HepG2 (cell line): ENCODE measurements around the gene RALB. TPM values are rescaled to one million over a fixed set of nuclear protein-coding genes. Genes with fewer than 3 reads are reported as not detected.

ENCODE experiments used
- CBX1 ChIP-seq: IDR thresholded peaks from one replicate; pipeline ENCODE4 v1.6.1; 2016; ENCODE audit warnings: antibody characterized with exemption, low read depth
- CCDC6 ChIP-seq: sonication (generic); formaldehyde crosslinking; IDR thresholded peaks from 2 replicates; pipeline ENCODE4 v1.8.1; 2022; ENCODE audit warnings: mild to moderate bottlenecking, missing genetic modification reagents, moderate library complexity
- DPF2 ChIP-seq: sonication (generic); formaldehyde crosslinking; IDR thresholded peaks from 2 replicates; pipeline ENCODE4 v1.4.0; 2020; ENCODE audit warnings: mild to moderate bottlenecking, low read depth, missing genetic modification reagents, borderline replicate concordance
- EHMT2 ChIP-seq: fragments of 200-600 bp; sonication (generic); IDR thresholded peaks from 2 replicates; pipeline ENCODE4 v1.7.0; 2017; ENCODE audit warnings: antibody characterized with exemption, low read depth, low read length, borderline replicate concordance
- EP300 ChIP-seq, 3 experiments: sonication (generic) in 1 of 3; formaldehyde crosslinking in 1 of 3; IDR thresholded peaks; 2 replicates each; pipeline versions ENCODE4 v1.5.1 to v1.6.1; 2011 to 2020; ENCODE audit warnings: low read depth in 2 of 3, low read length in 2 of 3, borderline replicate concordance in 1 of 3, improper control_type of control experiment in 1 of 3, mild to moderate bottlenecking in 1 of 3, missing genetic modification reagents in 1 of 3, moderate library complexity in 1 of 3
- GABPB1 ChIP-seq: IDR thresholded peaks from 2 replicates; pipeline ENCODE4 v1.6.1; 2016; ENCODE audit warnings: mild to moderate bottlenecking, missing genetic modification reagents, moderate library complexity, missing compliant biosample characterization
- KDM5B ChIP-seq: sonication (generic); formaldehyde crosslinking; IDR thresholded peaks from 2 replicates; pipeline ENCODE4 v1.4.0; 2020; ENCODE audit warnings: missing genetic modification reagents, mild to moderate bottlenecking, borderline replicate concordance
- KMT2B ChIP-seq: IDR thresholded peaks from 2 replicates; pipeline ENCODE4 v1.6.1; 2016; ENCODE audit warnings: missing genetic modification reagents, missing compliant biosample characterization
- MED8 ChIP-seq: sonication (generic); formaldehyde crosslinking; IDR thresholded peaks from 2 replicates; pipeline ENCODE4 v1.8.1; 2023; ENCODE audit warnings: mild to moderate bottlenecking, missing genetic modification reagents; ENCODE audit not compliant: insufficient replicate concordance
- MEIS2 ChIP-seq: sonication (generic); formaldehyde crosslinking; IDR thresholded peaks from 2 replicates; pipeline ENCODE4 v1.9.0; 2021; ENCODE audit warnings: mild to moderate bottlenecking, missing genetic modification reagents
- MTA1 ChIP-seq: sonication (generic); formaldehyde crosslinking; IDR thresholded peaks from 2 replicates; pipeline ENCODE4 v1.4.0; 2020; ENCODE audit warnings: missing genetic modification reagents, mild to moderate bottlenecking, borderline replicate concordance
- MXD4 ChIP-seq: IDR thresholded peaks from 2 replicates; pipeline ENCODE4 v1.6.1; 2016; ENCODE audit warnings: mild to moderate bottlenecking, missing biosample characterization, missing genetic modification reagents
- PCBP2 ChIP-seq: fragments of 200-400 bp; formaldehyde crosslinking; optimal IDR thresholded peaks from 2 replicates; pipeline ENCODE3; 2018; ENCODE audit warnings: low read length, low read depth; ENCODE audit not compliant: poor library complexity, severe bottlenecking
- SOX5 ChIP-seq: IDR thresholded peaks from 2 replicates; pipeline ENCODE4 v1.6.1; 2016; ENCODE audit warnings: borderline replicate concordance
- ZNF224 ChIP-seq: sonication (generic); formaldehyde crosslinking; IDR thresholded peaks from 2 replicates; pipeline ENCODE4 v1.5.0; 2020; ENCODE audit warnings: mild to moderate bottlenecking, missing genetic modification reagents
- ZNF331 ChIP-seq: sonication (generic); formaldehyde crosslinking; IDR thresholded peaks from 2 replicates; pipeline ENCODE4 v1.4.0; 2020; ENCODE audit warnings: missing genetic modification reagents
- ZNF354B ChIP-seq: sonication (generic); formaldehyde crosslinking; IDR thresholded peaks from 2 replicates; pipeline ENCODE4 v1.8.0; 2022; ENCODE audit warnings: mild to moderate bottlenecking, missing genetic modification reagents
- ZNF367 ChIP-seq: sonication (generic); formaldehyde crosslinking; IDR thresholded peaks from 2 replicates; pipeline ENCODE4 v1.4.0; 2020; ENCODE audit warnings: missing genetic modification reagents, borderline replicate concordance
- ZNF44 ChIP-seq: sonication (generic); formaldehyde crosslinking; IDR thresholded peaks from 2 replicates; pipeline ENCODE4 v1.5.1; 2020; ENCODE audit warnings: mild to moderate bottlenecking, missing genetic modification reagents
- ZNF883 ChIP-seq: sonication (generic); formaldehyde crosslinking; IDR thresholded peaks from 2 replicates; pipeline ENCODE4 v1.5.1; 2020; ENCODE audit warnings: mild to moderate bottlenecking, missing genetic modification reagents; ENCODE audit errors: not compliant biosample characterization
- polyA plus RNA-seq, 8 experiments: library from polyadenylated mRNA; depleted of rRNA in 3 of 8; stranded (reverse) in 7 of 8; unstranded in 1 of 8; fragments of >200 nt; fragmentation: Illumina TruSeq in 4 of 8; extraction: Trizol in 4 of 8; gene quantifications; 2 replicates each; pipeline versions ENCODE4 v1.2.1 to v1.2.3, GENCODE V29; 2011 to 2016; ENCODE audit warnings: low read depth in 4 of 8, missing spikeins in 1 of 8, mixed read lengths in 1 of 8; ENCODE audit not compliant: insufficient read depth in 1 of 8
- total RNA-seq, 5 experiments: library from RNA; depleted of rRNA; stranded (reverse); fragments of >200 nt; fragmentation: Illumina TruSeq; extraction: Trizol; gene quantifications; 2 replicates each; pipeline ENCODE4 v1.2.3, GENCODE V29; 2016; ENCODE audit warnings: low read depth in 1 of 5
- TF ChIP-seq, protein P1 (sequence below): IDR thresholded peaks from 2 replicates; pipeline ENCODE4 v1.6.1; 2012; ENCODE audit warnings: inconsistent platforms
- TF ChIP-seq, protein P2 (sequence below): IDR thresholded peaks from 2 replicates; pipeline ENCODE4 v1.6.1; 2016; ENCODE audit warnings: missing compliant biosample characterization, missing genetic modification reagents, borderline replicate concordance
- TF ChIP-seq, protein P3 (sequence below): sonication (generic); formaldehyde crosslinking; IDR thresholded peaks from 2 replicates; pipeline ENCODE4 v1.4.0; 2020; ENCODE audit warnings: low read depth, mild to moderate bottlenecking, missing genetic modification reagents
- TF ChIP-seq, protein P4 (sequence below): sonication (generic); formaldehyde crosslinking; IDR thresholded peaks from 2 replicates; pipeline ENCODE4 v1.8.0; 2022; ENCODE audit warnings: missing genetic modification reagents, mild to moderate bottlenecking, borderline replicate concordance

The RALB gene
- total and polyA plus RNA-seq, 2 of the 13 experiments (the other 11 are each of a cell fraction or from before 2014, with no cell fraction given) = 37.8 to 43.2 TPM

DNA sequence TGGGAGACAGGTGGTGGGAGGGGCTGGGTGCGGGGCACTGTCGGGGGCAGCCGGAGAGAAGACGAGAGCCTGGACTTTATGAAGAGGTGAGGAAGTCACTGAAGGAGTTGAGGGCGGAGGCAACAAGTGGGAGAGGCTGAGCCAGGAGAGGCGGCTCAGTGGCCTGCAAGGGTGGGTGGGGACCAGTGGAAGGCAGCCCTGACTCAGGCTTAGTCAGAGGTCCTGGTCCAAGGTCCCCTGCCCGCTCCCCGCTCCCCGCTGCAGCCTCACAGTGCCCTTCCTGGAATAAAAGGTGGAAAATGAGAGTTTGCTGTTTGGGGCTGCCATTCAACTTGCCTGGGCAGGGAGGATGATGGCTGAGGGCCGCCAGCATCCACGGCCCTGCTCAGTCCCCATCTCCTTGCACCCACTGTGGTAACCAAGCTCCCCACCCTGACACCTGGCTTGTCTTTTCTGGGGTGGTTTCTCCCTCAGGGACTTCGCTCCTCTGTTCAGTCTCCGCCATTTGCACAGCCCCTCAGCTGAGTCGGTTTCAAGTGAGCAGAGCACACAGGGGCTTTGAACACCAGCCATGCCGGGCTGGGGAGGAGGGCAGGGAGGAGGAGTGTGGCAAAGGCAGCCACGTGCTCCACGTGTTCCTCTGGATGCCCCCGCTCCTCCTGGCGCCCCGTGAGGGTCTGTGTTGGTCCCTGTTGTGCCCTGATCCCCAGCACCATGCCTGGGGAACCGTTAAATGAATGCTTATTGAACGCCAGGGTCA, 13.7 kb upstream of the RALB start (continued):
- peak; percentile 67 for TF ChIP-seq KDM5B (CRISPR knock-in tag)
- no peak for TF ChIP-seq ZNF44 (CRISPR knock-in tag)
- TF ChIP-seq ZNF883 (CRISPR knock-in tag) = peak; percentile 33
- TF ChIP-seq DPF2 (CRISPR knock-in tag) = peak; percentile 69; the same call in 1 of the 2 replicates
- 0 out of 2 replicates have a peak, but pooled peaks have one; percentile 9 for TF ChIP-seq KMT2B
- TF ChIP-seq MTA1 (CRISPR knock-in tag) = 0 out of 2 replicates have a peak, but pooled peaks have one; percentile 61
- TF ChIP-seq, protein P1, sequence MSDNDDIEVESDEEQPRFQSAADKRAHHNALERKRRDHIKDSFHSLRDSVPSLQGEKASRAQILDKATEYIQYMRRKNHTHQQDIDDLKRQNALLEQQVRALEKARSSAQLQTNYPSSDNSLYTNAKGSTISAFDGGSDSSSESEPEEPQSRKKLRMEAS = peak; percentile 81
- TF ChIP-seq ZNF224 = no peak
- TF ChIP-seq MEIS2 (CRISPR knock-in tag) = peak; percentile 42; the same call in 1 of the 2 replicates
- TF ChIP-seq EHMT2 = no peak
- TF ChIP-seq, protein P2, sequence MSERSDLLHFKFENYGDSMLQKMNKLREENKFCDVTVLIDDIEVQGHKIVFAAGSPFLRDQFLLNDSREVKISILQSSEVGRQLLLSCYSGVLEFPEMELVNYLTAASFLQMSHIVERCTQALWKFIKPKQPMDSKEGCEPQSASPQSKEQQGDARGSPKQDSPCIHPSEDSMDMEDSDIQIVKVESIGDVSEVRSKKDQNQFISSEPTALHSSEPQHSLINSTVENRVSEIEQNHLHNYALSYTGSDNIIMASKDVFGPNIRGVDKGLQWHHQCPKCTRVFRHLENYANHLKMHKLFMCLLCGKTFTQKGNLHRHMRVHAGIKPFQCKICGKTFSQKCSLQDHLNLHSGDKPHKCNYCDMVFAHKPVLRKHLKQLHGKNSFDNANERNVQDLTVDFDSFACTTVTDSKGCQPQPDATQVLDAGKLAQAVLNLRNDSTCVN = peak; percentile 18; the same call in 1 of the 2 replicates
- TF ChIP-seq MED8 (CRISPR knock-in tag) = peak; percentile 25
- TF ChIP-seq ZNF367 = no peak
- peak; percentile 72; the same call in 1 of the 2 replicates for TF ChIP-seq MXD4 (CRISPR knock-in tag)
- TF ChIP-seq CBX1 = peak; percentile 19
- TF ChIP-seq GABPB1 (CRISPR knock-in tag) = peak; percentile 46; the same call in 1 of the 2 replicates
- TF ChIP-seq, protein P3, sequence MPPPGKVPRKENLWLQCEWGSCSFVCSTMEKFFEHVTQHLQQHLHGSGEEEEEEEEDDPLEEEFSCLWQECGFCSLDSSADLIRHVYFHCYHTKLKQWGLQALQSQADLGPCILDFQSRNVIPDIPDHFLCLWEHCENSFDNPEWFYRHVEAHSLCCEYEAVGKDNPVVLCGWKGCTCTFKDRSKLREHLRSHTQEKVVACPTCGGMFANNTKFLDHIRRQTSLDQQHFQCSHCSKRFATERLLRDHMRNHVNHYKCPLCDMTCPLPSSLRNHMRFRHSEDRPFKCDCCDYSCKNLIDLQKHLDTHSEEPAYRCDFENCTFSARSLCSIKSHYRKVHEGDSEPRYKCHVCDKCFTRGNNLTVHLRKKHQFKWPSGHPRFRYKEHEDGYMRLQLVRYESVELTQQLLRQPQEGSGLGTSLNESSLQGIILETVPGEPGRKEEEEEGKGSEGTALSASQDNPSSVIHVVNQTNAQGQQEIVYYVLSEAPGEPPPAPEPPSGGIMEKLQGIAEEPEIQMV (CRISPR knock-in tag) = 0 out of 2 replicates have a peak, but pooled peaks have one; percentile 67
- TF ChIP-seq PCBP2 = no peak
- 0 out of 2 replicates have a peak, but pooled peaks have one; percentile 49 for TF ChIP-seq ZNF331 (CRISPR knock-in tag)
- TF ChIP-seq CCDC6 = peak; percentile 18; the same call in 1 of the 2 replicates
- TF ChIP-seq, protein P4, sequence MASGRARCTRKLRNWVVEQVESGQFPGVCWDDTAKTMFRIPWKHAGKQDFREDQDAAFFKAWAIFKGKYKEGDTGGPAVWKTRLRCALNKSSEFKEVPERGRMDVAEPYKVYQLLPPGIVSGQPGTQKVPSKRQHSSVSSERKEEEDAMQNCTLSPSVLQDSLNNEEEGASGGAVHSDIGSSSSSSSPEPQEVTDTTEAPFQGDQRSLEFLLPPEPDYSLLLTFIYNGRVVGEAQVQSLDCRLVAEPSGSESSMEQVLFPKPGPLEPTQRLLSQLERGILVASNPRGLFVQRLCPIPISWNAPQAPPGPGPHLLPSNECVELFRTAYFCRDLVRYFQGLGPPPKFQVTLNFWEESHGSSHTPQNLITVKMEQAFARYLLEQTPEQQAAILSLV (CRISPR knock-in tag) = peak; percentile 87; the same call in 1 of the 2 replicates
- TF ChIP-seq ZNF354B (CRISPR knock-in tag) = no peak
- peak; percentile 27; the same call in 1 of the 2 replicates for TF ChIP-seq SOX5 (CRISPR knock-in tag)
- peak in 1 of 2 experiments; percentile 56; a peak in 1 of 4 replicates for TF ChIP-seq EP300 (IDR thresholded peaks at IDR 0.05; ENCODE audit: low read depth in 2 of 2, low read length in 2 of 2)
- no peak; the same call in 1 of the 2 replicates for TF ChIP-seq EP300 (CRISPR knock-in tag; IDR thresholded peaks at IDR 0.05; ENCODE audit: borderline replicate concordance)
